Stimulated activated naive CD8-positive, alpha-beta T cell treated with anti-CD3 and anti-CD28 coated beads, Interleukin-15, Interleukin-2, amounts not matched to agents 100 U/mL and 50 U/mL, for 24 hours (primary cell): Measurements from ENCODE around the gene LY6G5B.

ENCODE experiments used
- ATAC-seq: fragments of 150-1000 bp; cut with Tn5 transposase; one replicate; pipeline ENCODE4 v1.10.0; 2021
- DNase-seq: peaks from one replicate; pipeline ENCODE4 v3.0.0; 2021

Gene LY6G5B

DNA sequence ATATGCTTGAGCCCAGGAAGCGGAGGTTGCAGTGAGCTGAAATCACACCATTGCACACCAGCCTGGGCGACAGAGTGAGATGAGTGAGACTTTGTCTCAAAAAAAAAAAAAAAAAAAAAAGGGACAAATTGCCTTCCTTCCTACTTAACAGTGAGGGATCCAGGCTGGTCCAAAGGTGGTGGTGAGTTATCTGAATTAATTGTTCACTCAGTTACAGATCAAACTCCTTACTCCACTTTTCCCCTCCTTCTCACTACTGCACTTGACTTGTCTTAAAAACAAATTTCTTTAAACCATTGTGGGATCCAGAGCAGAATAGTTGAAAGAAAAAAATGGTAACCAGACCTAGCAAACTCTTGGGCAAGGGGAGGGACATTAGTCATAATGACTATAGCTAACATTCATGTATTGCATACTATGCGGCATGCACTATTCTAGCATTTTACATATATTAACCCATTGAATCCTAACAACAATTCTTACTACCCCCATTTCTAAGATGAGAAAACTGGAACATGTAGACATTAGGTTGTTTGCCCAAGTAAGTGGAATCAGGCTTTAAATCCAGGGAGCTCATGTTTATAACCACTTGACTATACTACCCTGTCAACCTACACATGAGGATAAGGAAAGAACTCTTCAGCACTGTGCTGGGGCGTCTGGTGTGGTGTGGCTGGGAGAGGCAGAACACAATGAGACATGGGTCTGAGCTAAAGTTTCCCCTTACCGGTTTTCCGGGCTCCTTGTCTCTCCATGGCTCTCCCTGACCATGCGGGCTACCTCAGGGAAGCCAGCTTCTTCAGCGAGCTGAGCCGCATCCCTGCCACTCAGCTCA lies 6.4 kb upstream of the LY6G5B start:
- ATAC-seq (no peak), DNase-seq (no peak)

DNA sequence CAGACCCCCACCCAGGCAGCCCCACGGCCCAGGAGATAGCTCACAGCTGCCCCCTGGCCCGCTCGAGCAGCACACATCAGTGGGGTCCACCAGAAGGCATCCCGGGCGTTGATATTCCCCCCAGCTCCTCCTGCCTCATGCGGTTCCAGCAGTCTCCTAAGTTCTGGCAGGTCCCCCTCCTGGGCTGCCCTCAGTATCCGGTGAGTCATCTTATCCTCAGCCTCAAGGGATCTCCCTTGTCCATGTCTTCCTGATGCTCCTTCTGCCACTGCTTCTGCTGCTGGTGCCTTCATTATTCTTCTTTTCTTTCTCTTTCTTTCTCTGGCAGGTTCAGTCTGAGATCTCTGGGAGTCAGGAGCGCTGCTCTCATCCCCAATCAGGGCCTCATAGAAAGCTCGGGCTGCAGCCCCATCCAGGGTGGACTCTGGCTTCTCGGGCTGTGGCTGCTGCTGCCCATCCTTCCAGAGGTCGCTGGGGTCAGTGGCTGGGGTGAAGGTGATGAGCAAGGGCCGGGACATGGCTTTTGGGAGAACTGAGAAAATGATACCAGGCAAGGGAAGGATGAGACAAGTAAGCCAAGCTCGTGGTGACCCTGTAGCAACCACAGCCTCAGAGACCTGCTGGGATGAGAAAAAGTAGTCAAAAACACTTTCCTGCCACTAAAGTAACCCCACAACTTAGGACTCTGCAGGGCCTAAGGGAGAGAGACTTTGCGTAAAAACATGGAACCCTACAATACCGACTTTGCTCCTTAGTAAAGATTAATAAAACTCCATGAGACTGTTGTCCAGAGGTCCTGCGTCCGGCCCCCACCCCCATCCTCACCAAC lies 5.6 kb upstream of the LY6G5B start:
- no peak for ATAC-seq
- DNase-seq, result peak; percentile 32

DNA sequence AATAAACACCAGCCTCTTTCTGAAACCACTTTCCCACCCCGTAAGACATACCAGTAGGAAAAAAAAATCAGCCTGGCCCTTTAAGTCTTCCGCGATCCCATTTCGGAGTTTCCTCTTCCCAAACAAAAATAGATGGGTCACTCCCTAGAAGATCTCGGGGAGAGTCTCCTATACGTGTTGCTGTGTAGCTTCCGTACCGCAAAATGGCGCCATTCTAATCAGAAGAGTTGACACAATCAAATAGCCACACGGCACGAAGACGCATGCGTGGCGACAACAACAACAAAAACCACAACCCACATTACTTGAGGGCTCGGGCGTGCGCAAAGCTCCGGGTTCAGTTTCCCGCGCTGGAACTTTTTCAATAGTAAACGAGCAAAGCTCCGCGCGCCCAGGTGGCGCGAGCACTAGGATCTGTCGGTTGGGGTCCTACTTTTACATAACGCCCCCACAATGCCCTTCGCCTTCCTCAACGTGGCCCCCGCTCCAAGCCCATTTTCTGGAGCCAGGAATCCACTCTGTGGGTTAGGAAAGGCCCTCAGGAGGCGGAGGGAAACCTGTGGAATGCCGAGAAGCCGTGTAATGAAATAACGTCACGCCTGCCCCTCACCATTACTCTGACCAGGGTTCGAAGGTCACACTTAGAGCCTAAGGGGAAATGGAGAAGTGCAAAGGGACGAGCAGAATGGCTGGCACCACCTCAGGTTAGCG lies 4.8 kb upstream of the LY6G5B start, which contains the start of gene GPANK1:
Gene GPANK1 (minus strand): TSS at position 208 of the 711 bp plus-strand sequence. CDS start 519 bp downstream, outside the sequence.
- peak; percentile 88 for DNase-seq
- peak; percentile 10 for ATAC-seq

GRCh38 chr6:31665501-31666336 lies 4.1 kb upstream of the LY6G5B start, which contains the start of gene CSNK2B:
Gene CSNK2B, plus strand, starts transcription at chr6:31666080. Its CDS starts 752 bp downstream, at chr6:31666832.
- DNase-seq (peak; percentile 98), ATAC-seq (peak; percentile 89)

DNA sequence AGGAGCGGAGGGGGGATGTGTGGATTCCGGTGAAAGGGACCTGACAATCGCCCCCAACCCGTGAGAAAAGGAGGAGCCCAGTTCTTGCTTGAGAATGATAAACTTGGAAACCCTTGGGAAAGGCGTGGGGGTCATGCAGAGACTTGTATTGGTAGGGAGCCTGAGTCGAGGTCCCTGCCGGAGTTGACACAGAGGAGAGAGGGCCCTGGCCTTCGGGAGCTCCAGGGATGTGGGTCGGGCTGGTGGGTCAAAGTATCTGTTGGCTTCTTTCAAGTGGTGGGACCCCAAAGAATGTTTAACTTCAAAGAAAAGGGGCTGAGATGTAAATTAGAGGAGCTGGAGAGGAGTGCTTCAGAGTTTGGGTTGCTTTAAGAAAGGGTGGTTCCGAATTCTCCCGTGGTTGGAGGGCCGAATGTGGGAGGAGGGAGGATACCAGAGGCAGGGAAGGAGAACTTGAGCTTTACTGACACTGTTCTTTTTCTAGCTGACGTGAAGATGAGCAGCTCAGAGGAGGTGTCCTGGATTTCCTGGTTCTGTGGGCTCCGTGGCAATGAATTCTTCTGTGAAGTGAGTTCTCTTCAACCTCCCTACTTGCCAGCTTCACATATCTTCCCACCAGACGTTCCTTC lies 3.3 kb upstream of the LY6G5B start:
- DNase-seq (no peak), ATAC-seq (no peak)

GRCh38 chr6:31676322-31676903 lies 6.6 kb downstream of the LY6G5B start:
- ATAC-seq, result no peak

GRCh38 chr6:31676904-31677303 lies 7.1 kb downstream of the LY6G5B start:
- ATAC-seq, result no peak

More at GRCh38 chr6:31676322-31676903, 6.6 kb downstream of the LY6G5B start:
- DNase-seq, result no peak

GRCh38 chr6:31677955-31678354 lies 8.2 kb downstream of the LY6G5B start:
- DNase-seq (no peak), ATAC-seq (no peak)

More at GRCh38 chr6:31676904-31677303, 7.1 kb downstream of the LY6G5B start:
- DNase-seq, result no peak

DNA sequence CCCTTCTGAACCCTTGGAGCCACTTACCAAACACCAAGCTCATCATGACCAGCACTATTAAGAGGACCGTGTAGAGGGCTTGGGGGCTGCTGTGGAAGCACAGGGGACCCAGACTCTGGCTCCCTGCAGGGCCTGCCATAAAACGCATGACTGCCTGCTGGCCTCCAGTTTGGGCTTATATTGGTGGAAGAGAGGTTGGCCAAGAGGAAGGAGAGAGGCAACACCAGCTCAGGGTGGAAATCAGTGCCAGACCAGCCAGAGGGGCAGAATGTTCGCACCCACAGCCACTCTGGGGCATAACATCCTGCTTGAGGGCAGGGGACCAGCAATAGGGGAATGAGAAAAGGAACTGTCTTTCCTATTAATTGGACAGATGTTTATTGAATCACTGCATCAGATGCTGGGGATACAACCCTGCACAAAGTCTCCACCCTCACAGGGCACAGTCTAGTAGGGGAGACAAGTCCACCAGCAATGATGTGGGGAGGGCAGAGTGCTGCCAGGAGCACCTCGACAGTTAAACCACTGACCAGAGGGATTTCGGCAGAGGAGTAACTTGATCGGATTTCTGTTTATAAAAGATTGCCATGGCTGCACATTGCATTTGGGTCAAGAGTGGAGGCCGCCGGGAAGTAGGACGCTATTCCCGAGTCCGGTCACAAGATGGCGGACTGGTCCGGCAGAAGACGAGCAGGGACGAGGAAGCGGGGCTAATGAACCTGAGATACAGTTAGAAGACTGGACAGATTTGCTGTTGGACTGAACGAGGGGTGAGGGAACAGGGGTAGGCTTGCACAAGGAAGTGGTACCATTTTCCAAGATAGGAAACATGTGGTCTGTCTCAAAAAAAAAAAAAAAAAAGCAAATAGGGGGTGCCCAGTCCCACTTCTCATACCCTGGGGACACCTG lies 10.7 kb downstream of the LY6G5B start, which contains the start of gene LY6G5C:
Gene LY6G5C (minus strand): TSS at position 842 of the 909 bp plus-strand sequence. CDS start 694 bp downstream, at position 148.
- peak; percentile 75 for DNase-seq
- ATAC-seq, result peak; percentile 71

DNA sequence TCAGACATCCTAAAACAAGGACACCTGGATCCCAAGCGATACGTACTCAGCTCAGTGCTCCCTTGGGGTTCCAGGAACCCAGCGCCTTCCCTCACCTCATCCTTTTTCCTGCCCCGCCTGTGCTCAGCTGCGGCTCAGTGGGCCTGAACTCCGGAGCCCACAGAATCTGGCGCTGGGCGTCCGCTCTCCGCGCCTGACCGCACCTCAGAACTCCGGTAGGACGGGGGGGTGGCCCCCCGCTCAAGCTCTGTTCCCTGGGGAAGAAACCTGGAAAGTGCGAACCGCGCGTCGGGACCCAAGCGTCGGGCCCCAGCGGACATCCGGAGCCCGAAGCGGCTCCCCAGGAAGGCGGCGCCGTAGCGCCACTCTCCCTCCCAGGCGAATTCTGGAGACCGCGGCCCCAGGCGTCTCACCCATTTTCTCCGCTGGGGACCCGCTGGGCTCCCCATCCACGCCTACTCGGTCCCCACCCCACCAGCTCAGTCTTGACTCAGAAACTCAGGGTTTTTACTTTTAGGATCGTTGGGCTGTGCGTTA lies 11.4 kb downstream of the LY6G5B start:
- ATAC-seq (peak; percentile 59), DNase-seq (peak; percentile 66)

DNA sequence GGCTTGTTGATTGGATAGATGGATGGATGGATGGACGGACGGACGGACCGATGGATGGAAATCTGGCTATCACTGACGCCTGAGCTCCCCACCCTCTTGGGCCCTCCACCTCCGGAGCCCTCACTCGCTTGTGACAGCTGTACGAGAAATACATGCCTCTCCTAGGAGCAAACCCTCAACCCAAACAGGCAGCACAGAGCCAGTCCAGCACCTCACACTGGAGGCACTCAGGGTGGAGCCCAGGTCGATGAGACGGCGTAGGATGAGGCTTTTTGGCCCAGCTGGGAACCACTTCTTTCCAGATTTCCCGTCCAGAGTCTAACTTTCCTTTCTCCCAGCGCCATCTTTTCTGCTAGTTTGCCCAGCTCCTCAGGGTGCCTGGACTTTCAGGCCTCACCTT lies 13.8 kb downstream of the LY6G5B start:
- ATAC-seq (no peak), DNase-seq (no peak)

GRCh38 chr6:31686483-31686882 lies 16.7 kb downstream of the LY6G5B start:
- DNase-seq (no peak), ATAC-seq (no peak)

- no peak for DNase-seq
- no peak for ATAC-seq
Observed at GRCh38 chr6:31687321-31687720, 17.5 kb downstream of the LY6G5B start.

GRCh38 chr6:31687860-31688693 lies 18.3 kb downstream of the LY6G5B start:
- ATAC-seq, result no peak
- DNase-seq, result no peak

GRCh38 chr6:31689249-31690110 lies 19.7 kb downstream of the LY6G5B start:
- peak; percentile 30 for DNase-seq
- ATAC-seq, result no peak

GRCh38 chr6:31690231-31691077 lies 20.7 kb downstream of the LY6G5B start:
- peak; percentile 65 for ATAC-seq

More at GRCh38 chr6:31690231-31691077, 20.7 kb downstream of the LY6G5B start:
- DNase-seq, result no peak
